HG02678 (cell line): ENCODE data around the gene PTPRD.
"Not testable (repeated sequence)": the region's sequence is repeated elsewhere in the genome, so short reads cannot be mapped to it uniquely, and the experiment has no call there.

ENCODE experiments used
- ATAC-seq: cut with Tn5 transposase; IDR thresholded peaks from one replicate; pipeline ENCODE4 v1.9.1; 2021; ENCODE audit warnings: mild to moderate bottlenecking, moderate library complexity; ENCODE audit not compliant: unreplicated experiment

Gene PTPRD

DNA sequence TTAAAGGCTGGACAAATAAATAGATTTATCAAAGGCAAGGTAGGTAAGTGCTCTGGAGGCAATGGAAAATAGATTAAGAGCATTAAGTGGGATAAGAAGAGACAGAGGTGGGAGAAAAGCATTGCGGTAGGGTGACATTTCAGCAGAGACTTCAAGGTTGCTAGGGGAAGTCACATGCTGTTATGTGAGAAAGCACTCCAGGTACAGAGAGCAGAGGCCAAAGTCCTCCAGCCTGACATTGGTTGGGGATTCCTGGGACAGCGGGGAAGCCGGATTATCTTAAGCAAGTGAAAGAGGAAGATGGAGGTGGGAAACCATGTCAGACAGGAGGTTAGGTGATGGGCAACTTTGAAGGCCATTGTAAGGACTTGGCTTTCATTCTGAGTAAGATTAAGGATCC lies 1222.9 kb downstream of the PTPRD start:
- no peak for ATAC-seq

DNA sequence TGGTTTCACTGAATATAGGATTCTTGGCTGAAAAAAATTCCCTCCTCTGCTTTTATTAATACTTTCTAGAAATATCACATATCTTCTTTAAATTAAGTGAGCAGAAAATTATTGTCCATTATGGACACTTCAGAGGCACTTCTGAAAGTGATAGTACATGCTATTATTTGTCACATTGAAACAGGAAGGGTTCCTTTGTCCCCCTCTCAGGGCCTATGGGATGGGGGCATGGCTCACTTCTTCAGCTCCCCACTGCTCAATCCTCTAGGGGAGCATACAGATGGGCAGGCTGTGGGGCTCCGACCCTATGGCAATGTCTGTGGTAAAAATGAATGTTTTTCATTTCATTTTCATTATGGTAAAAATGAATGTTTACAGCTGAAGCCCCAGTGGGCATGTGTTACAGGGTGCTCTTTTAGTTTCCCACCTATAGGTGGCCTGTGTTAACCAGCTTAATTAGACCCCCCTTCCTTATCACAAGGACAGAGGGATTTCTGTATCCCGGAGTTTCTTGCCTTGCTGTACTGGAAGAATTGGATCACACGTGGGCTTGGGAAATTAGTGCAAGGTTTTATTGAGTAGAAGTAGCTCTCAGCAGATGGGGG lies 1225.2 kb downstream of the PTPRD start:
- no peak for ATAC-seq

DNA sequence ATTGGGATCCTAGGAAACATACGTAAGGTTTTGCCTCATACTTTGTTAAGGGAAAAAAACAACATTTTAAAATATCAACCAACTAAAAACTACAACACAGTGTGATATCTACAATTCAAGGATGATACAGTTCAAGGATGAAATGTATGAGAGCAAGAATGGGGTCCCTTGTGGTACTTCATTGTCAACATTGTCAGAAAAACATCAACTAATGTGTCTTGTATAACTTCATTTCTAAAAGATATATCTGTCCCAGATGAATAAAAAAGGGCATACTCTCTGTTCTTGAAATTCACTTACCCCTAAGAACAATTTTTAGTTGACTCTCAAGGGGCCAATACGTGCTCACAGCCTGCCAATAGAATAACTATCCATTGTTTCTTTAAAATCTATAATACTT lies 1250.5 kb downstream of the PTPRD start:
- ATAC-seq: no peak

DNA sequence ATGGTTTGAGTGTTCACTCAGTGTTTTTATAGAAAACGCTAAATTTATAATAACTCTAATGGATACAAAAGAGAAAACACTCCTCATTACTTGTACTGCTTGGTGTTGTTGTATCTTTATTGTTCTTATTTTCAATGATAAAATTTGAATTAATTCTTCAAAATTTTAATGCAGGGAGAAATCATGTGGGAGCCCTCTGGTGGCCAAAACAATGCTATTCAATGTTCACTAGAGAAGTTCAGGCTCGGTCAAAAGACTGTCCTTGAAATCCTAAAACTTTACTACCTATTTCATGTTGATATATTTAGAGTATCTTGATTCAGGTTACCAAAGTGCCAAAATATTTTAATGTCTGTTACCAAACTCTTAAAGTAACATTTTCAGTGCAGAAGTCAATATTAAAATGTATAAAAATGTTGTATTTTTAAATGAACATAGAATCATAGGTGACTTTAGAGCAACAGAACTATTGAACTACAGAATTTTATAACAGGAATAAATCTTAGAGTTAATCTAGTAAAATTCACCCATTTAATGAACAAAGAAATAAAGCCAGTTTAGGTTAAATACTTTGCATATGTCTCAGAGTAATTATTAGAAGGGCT lies 1259.8 kb downstream of the PTPRD start:
- no peak for ATAC-seq

DNA sequence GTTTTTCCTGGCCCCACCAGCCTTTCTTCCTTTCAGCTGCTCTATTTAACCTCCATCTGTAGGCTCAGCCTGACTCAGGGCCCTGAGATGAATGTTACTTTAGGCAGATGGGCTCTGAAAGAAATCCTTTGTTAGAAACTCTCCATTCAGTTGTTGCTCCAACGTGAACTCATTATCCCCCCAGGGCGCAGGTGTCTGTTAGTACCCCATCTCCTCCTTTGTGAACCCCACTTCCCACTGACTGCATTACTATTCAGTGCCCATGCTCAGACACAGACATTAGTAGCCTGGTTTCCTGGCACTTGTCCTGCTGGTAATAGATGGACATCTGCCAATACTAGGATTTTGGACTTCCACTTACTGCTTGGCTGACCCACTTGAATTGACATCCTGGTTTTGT lies 1271.6 kb downstream of the PTPRD start:
- no peak for ATAC-seq

DNA sequence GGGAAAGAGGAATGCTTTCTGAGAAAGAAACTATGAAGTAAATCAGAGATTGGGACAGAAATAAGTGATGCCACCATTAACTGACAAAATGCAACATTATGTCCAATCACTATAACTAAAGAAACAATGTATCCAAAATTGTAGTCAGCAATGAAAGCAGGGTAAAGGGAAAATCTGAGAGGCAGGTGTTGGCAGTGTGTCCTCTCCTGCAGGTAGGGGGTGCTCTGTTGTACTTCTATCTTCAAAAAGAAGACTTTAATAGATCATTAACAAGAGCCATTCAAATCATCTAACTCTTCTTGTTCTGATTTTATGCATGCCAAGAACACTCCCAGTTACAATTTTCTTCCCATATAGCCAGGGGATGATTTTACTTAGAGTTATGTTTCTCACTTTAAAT lies 1275.7 kb downstream of the PTPRD start:
- ATAC-seq: no peak

DNA sequence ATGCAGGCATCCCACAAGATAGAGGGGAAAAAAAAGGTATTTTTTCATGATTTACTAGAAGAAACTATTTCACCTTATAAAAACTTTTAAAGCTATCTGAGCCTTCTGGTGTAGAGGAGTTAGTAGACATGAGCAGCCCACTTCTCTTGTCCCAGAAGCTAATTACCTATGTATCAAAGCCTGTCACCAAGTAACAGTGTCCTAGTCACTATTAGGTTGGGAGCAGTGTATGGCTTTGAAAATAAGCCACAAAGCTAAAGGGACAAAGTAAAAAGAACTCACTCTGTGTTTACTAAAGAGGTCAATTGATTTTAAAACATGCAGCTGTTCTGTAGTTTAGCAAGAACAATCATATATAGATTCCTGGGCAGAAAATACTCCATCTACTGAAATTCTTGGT lies 1286.1 kb downstream of the PTPRD start:
- no peak for ATAC-seq

DNA sequence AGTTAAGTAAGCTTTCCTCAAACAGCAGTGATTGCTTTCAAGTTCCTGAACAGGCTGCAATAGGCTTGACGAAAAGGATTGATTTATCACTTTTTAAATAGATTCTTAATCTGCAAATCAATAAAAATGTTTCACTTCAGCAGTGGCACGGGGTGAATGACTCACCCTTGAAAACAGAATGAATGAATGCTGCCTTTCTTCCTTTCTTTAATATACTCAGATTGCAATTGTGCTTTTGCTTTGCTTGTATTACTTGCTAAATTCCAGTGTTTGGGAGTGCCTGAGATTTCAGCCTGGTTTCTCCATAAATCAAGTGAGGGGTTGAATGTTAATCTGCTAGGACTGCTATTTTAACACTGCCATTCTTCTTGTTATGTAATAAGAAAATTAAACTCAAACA lies 1293.8 kb downstream of the PTPRD start:
- ATAC-seq: no peak

DNA sequence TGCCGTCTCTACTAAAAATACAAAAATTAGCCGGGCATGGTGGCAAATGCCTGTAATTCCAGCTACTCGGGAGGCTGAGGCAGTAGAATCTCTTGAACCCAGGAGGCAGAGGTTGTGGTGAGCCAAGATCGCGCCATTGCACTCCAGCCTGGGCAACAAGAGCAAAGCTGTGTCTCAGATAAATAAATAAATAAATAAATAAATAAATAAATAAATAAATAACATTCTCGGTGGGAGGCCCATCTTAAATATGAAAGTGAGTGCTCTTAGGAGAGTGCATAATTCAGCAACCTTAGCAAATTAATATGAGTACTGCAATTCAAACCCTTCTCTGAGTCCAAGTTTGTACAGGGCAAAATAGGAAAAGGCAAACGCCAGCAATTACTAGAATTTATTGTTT lies 1302.1 kb downstream of the PTPRD start:
- ATAC-seq: not testable (repeated sequence)

DNA sequence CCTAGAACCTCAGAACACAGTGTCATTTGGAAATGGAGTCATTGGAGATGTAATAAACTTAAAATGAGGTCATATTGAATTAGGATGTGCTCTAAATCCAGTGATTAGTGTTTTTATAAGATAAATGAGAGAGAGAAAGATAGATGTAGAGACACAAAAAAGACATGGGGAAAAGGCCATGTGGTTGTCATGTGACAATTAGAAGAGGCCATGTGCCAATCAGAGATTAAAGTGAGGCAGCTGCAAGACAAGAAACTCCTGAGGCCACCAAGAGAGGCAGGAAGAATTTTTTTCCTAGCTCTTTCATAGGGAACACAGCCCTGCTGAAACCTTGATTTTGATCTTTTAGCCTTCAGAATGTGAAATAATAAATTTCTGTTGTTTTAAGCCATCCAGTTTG lies 1307.2 kb downstream of the PTPRD start:
- no peak for ATAC-seq

DNA sequence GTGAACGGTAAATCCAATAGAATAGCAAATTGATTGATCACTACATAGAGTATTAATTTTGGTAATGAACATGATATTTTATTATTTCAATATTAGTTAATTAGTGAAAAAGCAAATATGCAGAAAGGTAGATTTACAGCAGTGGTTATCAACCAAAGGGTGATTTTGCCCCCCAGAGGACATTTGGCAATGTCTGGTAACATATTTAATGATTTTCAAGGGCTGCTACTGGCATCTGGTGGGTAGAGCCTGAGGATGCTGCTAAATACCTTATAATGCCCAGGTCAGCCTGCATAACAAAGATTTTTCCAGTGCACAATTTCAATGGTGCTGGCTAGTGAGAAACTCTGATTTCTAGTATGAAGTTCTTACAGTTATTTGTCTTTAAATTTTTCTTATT lies 1313.7 kb downstream of the PTPRD start:
- ATAC-seq: no peak

DNA sequence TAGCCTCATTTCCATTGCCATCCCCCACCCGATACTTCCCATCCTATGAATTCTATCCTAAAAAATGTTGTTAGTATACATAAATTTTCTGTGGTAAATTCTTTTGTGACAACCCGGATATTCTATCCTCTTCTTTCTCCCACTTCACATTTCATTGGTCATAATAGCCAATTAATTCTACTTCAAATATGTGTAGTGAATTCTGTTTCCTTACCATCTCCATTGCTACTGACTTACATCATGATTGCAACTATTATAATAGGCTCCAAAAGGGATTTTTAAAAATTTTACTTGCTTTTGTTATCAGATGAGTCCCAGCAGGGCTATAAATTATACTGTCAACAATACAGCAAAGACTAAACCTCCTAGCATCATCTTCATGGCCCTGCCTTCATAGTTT lies 1326.8 kb downstream of the PTPRD start:
- ATAC-seq: no peak

DNA sequence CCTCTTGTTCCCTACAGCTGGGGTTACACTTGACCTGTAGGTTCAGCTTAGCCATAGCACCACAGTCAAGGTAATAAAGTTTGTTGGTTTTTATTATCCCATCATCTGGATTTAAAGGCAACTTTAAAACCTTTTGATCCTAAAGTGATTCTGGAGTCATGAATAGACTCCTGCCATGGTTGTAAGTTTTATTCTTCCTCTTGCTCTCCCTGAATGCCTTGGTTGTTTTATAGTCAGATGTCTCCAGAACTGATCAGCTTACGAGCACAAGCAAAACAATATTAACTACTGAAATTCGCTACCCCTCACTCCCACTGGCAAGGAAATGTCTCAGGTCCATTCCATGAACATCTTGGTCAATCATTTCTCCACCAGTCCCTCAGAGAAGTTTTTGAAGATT lies 1328.6 kb downstream of the PTPRD start:
- no peak for ATAC-seq

DNA sequence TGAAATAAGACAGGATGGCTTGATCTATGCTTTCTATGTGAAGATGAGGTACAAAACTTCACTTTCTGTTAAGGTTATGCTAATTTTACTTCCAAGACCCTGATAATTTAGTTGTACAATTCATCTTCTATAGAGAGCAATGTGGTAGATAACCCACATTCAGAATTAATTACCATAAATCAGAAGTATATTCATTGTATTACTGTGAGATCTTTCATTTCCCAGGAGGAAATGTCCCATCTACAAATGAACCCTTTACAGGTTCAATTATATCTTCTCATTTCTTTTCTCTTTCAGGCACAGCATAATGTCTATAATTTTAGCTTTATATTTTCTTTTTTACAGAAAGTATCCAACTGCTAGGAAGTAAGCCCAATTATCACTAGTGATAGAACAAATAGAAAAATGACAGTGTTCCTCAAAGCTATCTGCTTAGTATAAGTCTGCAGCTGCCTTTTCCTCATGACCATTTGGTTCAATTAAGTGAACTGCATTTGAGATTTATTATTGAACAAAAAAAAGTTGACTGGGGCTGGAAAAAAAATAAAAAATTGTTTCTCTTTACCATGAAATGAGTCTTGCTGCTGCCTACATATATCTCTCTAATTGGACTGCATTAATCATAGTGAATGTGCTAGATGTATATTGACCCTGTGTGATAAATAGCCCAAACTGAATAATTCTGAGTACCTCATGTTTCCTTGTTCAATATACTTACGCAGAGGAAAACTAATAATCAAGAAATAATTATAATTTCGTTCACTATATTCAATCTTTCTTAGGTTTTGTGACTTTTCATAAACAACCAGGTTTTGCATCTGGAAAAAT lies 1329.4 kb downstream of the PTPRD start:
- no peak for ATAC-seq

DNA sequence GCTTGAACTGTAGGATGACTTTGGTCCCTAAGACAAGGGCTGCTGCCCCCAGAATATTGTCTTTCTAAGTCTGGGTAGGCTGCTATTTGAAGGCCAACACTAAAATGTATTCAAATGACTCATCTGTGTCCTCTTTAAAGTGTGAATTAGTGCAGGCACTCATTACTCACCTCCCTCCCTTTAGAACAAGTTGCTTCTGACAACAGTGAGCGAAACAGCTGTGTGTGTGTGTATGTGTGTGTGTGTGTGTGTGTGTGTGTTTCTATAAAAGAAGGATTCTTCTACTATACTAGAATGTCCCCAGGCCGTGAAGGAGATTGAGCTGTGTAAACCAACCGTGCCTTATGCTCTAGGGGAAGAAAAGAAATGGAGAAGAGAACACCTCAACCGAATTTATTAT lies 1337.2 kb downstream of the PTPRD start:
- ATAC-seq: no peak

DNA sequence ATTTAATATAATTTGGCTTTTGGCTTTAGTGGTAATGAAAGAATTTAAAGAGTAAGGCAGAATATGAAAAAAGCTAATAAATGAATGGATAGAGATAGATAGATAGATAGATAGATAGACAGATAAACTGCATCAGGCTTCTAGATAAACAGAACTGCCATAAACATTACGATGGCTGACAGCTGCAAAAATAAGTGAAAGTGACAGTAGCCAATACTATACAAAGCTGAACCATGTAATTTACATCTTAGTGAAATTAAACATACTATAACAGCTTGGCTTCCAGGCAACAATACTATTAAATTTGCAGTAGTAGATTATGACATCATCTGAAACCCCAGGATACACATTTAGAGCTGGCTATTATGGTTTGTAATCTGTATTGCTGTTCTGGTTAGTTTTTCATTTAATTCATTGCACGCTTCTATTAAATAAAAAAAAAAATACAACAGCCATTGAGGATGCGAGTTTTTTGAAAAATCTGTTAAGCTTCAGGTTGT lies 1354.8 kb downstream of the PTPRD start:
- ATAC-seq: no peak

DNA sequence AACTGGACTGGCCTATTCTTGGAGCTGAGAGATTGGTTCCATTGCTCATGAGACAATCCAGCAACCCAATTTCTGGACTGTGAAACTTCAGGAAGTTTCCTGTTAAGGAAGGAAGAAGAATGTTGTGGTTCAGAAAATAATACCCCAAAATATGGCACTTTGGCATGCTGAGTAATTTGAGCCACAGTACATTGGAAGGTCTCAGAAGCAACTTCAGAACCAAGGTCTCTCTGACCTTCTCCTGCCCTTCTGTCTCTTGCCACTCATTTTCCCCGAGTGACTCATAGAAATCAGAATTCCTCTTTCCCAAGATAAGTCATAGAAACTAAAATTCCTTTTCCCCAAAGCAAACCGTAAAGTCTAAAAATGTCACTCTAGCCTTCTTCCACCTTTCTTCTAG lies 1366.1 kb downstream of the PTPRD start:
- ATAC-seq: no peak

DNA sequence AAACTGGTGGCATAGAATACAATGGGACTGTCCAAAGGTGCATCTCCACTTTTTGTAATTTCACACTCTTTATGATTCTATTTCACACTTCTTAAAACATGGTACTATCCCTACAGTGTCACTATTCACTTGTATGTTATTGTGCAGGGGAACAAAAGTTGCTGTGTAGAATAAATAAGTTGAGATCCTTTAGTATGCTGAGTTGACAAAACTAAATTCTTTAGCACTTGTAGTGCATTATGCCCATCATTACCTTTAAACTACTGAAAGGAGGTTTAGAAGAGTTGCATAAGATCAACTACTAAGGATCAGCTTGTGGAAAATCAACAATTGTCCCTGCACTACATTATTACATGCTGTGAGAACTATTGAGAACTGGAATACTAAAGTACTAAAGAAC lies 1380.9 kb downstream of the PTPRD start:
- no peak for ATAC-seq

DNA sequence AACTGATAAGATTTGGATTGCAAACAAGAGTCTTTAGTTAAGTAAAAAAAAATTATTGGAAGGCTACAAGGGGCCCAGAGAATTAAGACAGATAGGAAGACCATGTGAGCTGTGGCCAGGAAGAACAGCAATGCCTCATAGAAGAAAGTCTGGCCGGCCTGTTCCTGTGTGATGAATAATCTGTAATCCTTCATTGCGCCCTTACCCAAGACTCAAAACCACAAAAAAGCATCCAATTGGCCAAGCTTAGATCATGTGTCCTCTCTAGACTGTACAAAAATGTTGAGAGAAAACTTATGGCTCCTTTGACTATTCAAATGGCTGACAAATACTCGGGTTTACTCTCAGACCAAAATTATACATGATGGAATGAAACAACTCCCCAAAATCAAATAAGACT lies 1383.5 kb downstream of the PTPRD start:
- no peak for ATAC-seq

DNA sequence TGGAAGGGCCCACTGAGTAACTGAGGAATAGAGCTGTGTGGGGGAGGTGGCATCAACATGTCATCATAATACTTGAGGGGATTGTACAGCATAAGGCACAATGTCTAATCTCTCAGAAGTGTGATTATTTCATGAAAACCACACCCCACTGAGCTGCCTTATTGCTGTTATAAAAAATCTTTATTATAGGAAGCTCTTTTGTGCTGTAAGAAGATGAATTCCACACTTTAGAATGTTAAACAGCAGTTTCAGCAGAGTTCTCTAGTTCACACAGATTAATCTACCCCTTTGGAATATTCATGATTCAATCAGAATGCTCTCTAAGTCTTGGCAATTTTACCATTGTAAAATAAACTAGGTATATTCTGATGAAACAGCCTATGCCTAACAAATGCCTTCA lies 1389.6 kb downstream of the PTPRD start:
- no peak for ATAC-seq

DNA sequence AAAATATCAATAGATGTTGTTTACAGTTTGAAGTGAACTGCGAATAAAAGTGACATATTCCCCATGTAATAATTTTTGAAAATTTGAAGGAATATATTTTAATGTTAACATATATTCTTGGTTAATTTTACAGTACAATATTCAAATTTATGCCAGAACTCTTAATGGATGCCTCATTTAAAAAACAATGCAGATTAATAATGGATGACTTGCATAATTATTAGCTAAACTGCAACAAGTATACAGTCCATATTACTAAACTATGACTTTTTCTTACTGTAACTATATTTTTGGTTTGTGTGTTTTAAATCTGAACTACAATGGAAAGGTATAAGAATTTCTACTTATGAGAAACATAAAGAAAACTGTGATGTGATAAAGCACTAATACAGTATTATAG lies 1390.1 kb downstream of the PTPRD start:
- no peak for ATAC-seq

DNA sequence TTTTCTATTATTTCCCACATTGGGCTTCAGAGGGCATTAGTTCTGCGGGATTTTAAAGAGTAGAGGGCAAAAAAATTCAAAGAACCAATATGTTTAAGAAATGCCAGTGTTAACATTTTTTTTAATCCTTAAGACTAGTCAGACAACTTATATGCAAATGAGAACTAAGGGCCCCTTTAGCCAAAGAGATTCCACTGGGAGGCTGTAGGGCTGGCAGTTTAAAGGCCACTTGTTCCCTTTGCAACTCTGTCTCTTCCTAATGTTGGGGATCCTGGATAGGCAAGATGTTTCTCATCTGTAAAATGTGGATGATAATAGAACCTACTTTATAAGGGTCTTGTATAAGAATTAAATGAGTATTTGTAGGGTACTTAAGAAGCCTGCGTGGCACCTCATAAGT lies 1395.9 kb downstream of the PTPRD start:
- ATAC-seq: no peak
